Body of pancreas (tissue), 4 donors: Measurements from ENCODE around the gene TCF7.

Source experiments
- CTCF ChIP-seq, 7 experiments: fragments of 450-650 bp in 4 of 7; fragments of 200-600 bp in 3 of 7; sonication (generic) in 3 of 7; IDR thresholded peaks; one replicate each; pipeline ENCODE4 v1.5.1; 2016 to 2019; ENCODE audit warnings: antibody characterized with exemption in 7 of 7
- POLR2A ChIP-seq, 3 donors: fragments of 450-650 bp; IDR thresholded peaks; one replicate each; pipeline ENCODE4 v1.6.1; 2016; ENCODE audit warnings: antibody characterized with exemption in 3 of 3, mild to moderate bottlenecking in 2 of 3

DNA sequence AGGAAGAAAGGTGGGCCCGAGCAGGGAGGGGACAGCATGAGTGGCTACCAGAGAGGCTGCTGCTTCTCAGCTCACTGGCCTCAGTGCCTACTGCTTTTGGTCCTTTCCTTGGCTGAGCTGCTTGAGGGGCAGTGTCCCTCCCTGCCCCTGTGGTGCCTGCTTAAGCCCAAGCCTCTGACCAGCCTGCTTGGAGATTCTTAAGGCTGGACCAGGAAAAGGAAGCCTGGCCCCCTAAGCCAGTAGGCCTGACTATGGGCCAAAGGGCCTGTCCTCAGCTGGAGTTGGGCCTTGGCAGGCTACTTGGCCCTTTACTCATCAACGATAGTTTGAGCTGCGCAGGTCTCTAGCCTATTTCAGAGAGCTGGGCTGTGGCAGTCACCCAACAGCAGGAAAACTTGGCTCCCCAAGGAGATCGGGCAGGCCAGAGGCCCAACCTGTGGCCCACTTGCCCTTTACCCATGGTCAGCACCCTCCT is 24.9 kb downstream of the TCF7 start:
- TF ChIP-seq CTCF (IDR thresholded peaks at IDR 0.05) (no peak), POLR2A (IDR thresholded peaks at IDR 0.05) (no peak)
